Lower leg skin (tissue), 3 donors: ENCODE results near the gene L3HYPDH.

ENCODE experiments used
- CTCF ChIP-seq, 3 donors: fragments of 450-650 bp; IDR thresholded peaks; one replicate each; pipeline ENCODE4 v1.5.1; 2016; ENCODE audit warnings: antibody characterized with exemption in 3 of 3, mild to moderate bottlenecking in 3 of 3, moderate library complexity in 2 of 3
- POLR2A ChIP-seq, 2 donors: fragments of 450-650 bp; IDR thresholded peaks; one replicate each; pipeline ENCODE4 v1.6.1; 2016 to 2017; ENCODE audit warnings: antibody characterized with exemption in 2 of 2, mild to moderate bottlenecking in 1 of 2, moderate library complexity in 1 of 2

GRCh38 chr14:59424341-59425071 is 59.7 kb downstream of the L3HYPDH start:
- TF ChIP-seq CTCF (IDR thresholded peaks at IDR 0.05) (no peak), POLR2A (IDR thresholded peaks at IDR 0.05) (no peak)
